HepG2 (cell line): ENCODE results near the gene RNF8. TPM values are rescaled to one million over a fixed set of nuclear protein-coding genes. Genes with fewer than 3 reads are reported as not detected.

Experiments
- ATAC-seq: fragments of 200-7000 bp; cut with Tn5 transposase; 3 replicates; pipeline ENCODE4 v1.9.1; 2020; ENCODE audit warnings: mild to moderate bottlenecking, moderate library complexity
- BruUV-seq: library from RNA; stranded (reverse); fragments of 400-500 nt; replicated peaks from 2 replicates; lab custom pipeline; 2021; lab: Mats Ljungman, UMichigan
- CTCF ChIA-PET: fragments of 300-600 bp; formaldehyde crosslinking; extraction: SDS; loops from one replicate; lab custom pipeline; 2021; ENCODE audit warnings: low total read pairs, inconsistent platforms, low intra/inter-chr PET ratio; lab: Yijun Ruan, JAX
- POLR2A ChIA-PET: fragments of 350-600 bp; sonication (Branson Sonifier 250); formaldehyde crosslinking; loops from one replicate; lab custom pipeline; 2020; ENCODE audit warnings: antibody characterized with exemption, inconsistent platforms; lab: Yijun Ruan, JAX
- DNase-seq: peaks from one replicate; pipeline ENCODE4 v3.0.0-alpha.2; 2015; ENCODE audit warnings: low spot score
- FAIRE-seq: peaks from 3 replicates; lab custom pipeline; 2011; peaks lifted over from hg19 to GRCh38; lab: Jason Lieb, UNC
- H2AFZ ChIP-seq: one replicate; pipeline ENCODE4 v1.6.1; 2011; ENCODE audit warnings: low read length, inconsistent platforms
- H3K27ac ChIP-seq: fragments of 300-600 bp; 3 replicates; pipeline ENCODE4 v1.8.0; 2011; ENCODE audit warnings: mixed run types, mild to moderate bottlenecking, mixed read lengths, low read length, inconsistent platforms; ENCODE audit not compliant: insufficient read depth; ENCODE audit errors: extremely low read length
- H3K27me3 ChIP-seq, 2 experiments: fragments of 200-600 bp in 1 of 2; 2 replicates in 1 of 2; 3 replicates in 1 of 2; pipeline versions ENCODE4 v1.6.0 to v1.8.0; 2011; ENCODE audit warnings: low read length in 2 of 2, mild to moderate bottlenecking in 2 of 2, moderate library complexity in 2 of 2, inconsistent platforms in 1 of 2; ENCODE audit not compliant: insufficient read depth in 2 of 2, control insufficient read depth in 1 of 2
- H3K36me3 ChIP-seq, 2 experiments: fragments of 200-600 bp in 1 of 2; replicated peaks in 1 of 2; 2 replicates in 1 of 2; 3 replicates in 1 of 2; pipeline versions ENCODE4 v1.5.1 to v1.8.0; 2011; ENCODE audit warnings: low read length in 2 of 2, inconsistent platforms in 1 of 2; ENCODE audit not compliant: insufficient read depth in 2 of 2, control insufficient read depth in 1 of 2
- H3K4me1 ChIP-seq: 2 replicates; pipeline ENCODE4 v1.5.1; 2012; ENCODE audit warnings: low read length, inconsistent platforms; ENCODE audit not compliant: insufficient read depth
- H3K4me2 ChIP-seq: 2 replicates; pipeline ENCODE4 v1.6.0; 2011; ENCODE audit warnings: low read depth, low read length, inconsistent platforms
- H3K4me3 ChIP-seq, 3 experiments: fragments of 200-600 bp in 1 of 3; sonication (generic), shearing (Covaris generic) in 1 of 3; replicated peaks in 1 of 3; 2 replicates each; pipeline ENCODE4 v1.5.1; 2011 to 2016; ENCODE audit warnings: low read length in 3 of 3, inconsistent platforms in 2 of 3, low read depth in 2 of 3, mild to moderate bottlenecking in 2 of 3, control low read depth in 1 of 3, mixed read lengths in 1 of 3; ENCODE audit not compliant: insufficient read depth in 1 of 3
- H3K79me2 ChIP-seq: one replicate; pipeline ENCODE4 v1.6.1; 2011; ENCODE audit warnings: low read length, inconsistent platforms; ENCODE audit not compliant: insufficient read depth
- H3K9ac ChIP-seq: 2 replicates; pipeline ENCODE4 v1.6.0; 2011; ENCODE audit warnings: mild to moderate bottlenecking, low read depth, low read length, inconsistent platforms; ENCODE audit not compliant: insufficient read depth
- H3K9me3 ChIP-seq: 2 replicates; pipeline ENCODE4 v1.5.1; 2012; ENCODE audit warnings: mild to moderate bottlenecking, low read length
- H4K20me1 ChIP-seq: 2 replicates; pipeline ENCODE4 v1.6.0; 2011; ENCODE audit warnings: inconsistent platforms, mild to moderate bottlenecking, low read length, moderate library complexity; ENCODE audit not compliant: insufficient read depth
- WGBS: methylation state at CpG from one replicate; pipeline ENCODE4 v1.1.6; 2017; ENCODE audit warnings: low lambda C conversion rate; 5-methylcytosine and 5-hydroxymethylcytosine counted together
- in situ Hi-C: cut with HindIII; loops from 2 replicates; pipeline ENCODE4 v1.10.0; 2017; ENCODE audit warnings: low pct_unique_long_range_greater_than_20kb; ENCODE audit not compliant: extremely low pct_ligation_motif_present
- intact Hi-C: fragments of 100-400 bp; cut with micrococcal nuclease; formaldehyde crosslinking; loops from one replicate; pipeline ENCODE4 v1.10.0; 2022; ENCODE audit not compliant: unreplicated experiment
- polyA plus RNA-seq, 8 experiments: library from polyadenylated mRNA; depleted of rRNA in 3 of 8; stranded (reverse) in 7 of 8; unstranded in 1 of 8; fragments of >200 nt; fragmentation: Illumina TruSeq in 4 of 8; extraction: Trizol in 4 of 8; gene quantifications; 2 replicates each; pipeline versions ENCODE4 v1.2.1 to v1.2.3, GENCODE V29; 2011 to 2016; ENCODE audit warnings: low read depth in 4 of 8, missing spikeins in 1 of 8, mixed read lengths in 1 of 8; ENCODE audit not compliant: insufficient read depth in 1 of 8
- total RNA-seq, 5 experiments: library from RNA; depleted of rRNA; stranded (reverse); fragments of >200 nt; fragmentation: Illumina TruSeq; extraction: Trizol; gene quantifications; 2 replicates each; pipeline ENCODE4 v1.2.3, GENCODE V29; 2016; ENCODE audit warnings: low read depth in 1 of 5
- TF ChIP-seq, protein P1 (sequence below): sonication (generic); formaldehyde crosslinking; IDR thresholded peaks from 2 replicates; pipeline ENCODE4 v1.4.0; 2020; ENCODE audit warnings: mild to moderate bottlenecking, missing genetic modification reagents
- TF ChIP-seq, protein P2 (sequence below): sonication (generic); formaldehyde crosslinking; IDR thresholded peaks from 2 replicates; pipeline ENCODE4 v1.8.1; 2022; ENCODE audit warnings: mild to moderate bottlenecking, missing genetic modification reagents
- TF ChIP-seq, protein P3 (sequence below): sonication (generic); formaldehyde crosslinking; IDR thresholded peaks from 2 replicates; pipeline ENCODE4 v1.4.0; 2020; ENCODE audit warnings: low read depth, mild to moderate bottlenecking, missing genetic modification reagents

The RNF8 gene
- total and polyA plus RNA-seq, 2 of the 13 experiments (the other 11 are each of a cell fraction or from before 2014, with no cell fraction given) = 21.8 to 47.6 TPM

DNA sequence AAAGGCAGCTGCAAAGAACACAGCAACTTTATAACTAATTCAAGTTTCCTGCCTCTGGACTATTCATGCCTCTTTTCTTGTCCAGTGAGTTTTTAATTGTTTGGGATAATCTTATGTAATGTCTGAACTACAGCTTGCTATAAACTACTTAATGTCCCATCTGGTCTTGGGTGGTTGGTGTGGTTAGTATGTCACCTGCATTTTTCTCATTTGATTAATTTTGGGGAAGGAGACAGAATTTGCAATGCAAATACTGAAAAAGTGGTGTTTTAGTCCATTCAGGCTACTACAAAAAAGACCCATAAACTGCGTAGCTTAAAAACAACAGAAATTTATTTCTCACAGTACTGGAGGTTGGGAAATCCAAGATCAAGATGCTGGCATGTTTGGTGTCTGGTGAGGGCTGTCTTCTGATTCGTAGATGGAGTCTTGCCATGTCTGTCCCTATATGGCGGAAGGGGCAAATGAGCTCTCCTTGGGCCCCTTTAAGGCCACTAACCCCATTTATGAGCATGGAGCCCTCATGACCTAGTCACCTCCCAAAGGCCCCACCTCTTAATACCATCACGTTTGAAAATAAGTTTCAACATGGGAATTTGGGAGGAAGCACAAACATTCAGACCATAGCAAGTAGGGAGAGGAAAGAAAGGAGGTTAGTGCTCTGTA lies 22.4 kb downstream of the RNF8 start:
- Histone ChIP-seq H3K27ac (no peak overlapping the region), H2AFZ (no peak overlapping the region), H3K79me2 (no peaks in the 10 kb centered on the region), H3K9ac (no peak overlapping the region), H3K27me3 (no peaks in the 10 kb centered on the region), H3K4me3 (no peak overlapping the region), H3K36me3 (peaks cover 11 to 61% of the 10 kb centered on the region in 2 experiments; a peak in 4 of 5 replicates), H3K9me3 (no peaks in the 10 kb centered on the region), H3K4me1 (no peaks in the 10 kb centered on the region), H3K4me2 (no peak overlapping the region), H4K20me1 (no peaks in the 10 kb centered on the region)
- TF ChIP-seq, protein P1, sequence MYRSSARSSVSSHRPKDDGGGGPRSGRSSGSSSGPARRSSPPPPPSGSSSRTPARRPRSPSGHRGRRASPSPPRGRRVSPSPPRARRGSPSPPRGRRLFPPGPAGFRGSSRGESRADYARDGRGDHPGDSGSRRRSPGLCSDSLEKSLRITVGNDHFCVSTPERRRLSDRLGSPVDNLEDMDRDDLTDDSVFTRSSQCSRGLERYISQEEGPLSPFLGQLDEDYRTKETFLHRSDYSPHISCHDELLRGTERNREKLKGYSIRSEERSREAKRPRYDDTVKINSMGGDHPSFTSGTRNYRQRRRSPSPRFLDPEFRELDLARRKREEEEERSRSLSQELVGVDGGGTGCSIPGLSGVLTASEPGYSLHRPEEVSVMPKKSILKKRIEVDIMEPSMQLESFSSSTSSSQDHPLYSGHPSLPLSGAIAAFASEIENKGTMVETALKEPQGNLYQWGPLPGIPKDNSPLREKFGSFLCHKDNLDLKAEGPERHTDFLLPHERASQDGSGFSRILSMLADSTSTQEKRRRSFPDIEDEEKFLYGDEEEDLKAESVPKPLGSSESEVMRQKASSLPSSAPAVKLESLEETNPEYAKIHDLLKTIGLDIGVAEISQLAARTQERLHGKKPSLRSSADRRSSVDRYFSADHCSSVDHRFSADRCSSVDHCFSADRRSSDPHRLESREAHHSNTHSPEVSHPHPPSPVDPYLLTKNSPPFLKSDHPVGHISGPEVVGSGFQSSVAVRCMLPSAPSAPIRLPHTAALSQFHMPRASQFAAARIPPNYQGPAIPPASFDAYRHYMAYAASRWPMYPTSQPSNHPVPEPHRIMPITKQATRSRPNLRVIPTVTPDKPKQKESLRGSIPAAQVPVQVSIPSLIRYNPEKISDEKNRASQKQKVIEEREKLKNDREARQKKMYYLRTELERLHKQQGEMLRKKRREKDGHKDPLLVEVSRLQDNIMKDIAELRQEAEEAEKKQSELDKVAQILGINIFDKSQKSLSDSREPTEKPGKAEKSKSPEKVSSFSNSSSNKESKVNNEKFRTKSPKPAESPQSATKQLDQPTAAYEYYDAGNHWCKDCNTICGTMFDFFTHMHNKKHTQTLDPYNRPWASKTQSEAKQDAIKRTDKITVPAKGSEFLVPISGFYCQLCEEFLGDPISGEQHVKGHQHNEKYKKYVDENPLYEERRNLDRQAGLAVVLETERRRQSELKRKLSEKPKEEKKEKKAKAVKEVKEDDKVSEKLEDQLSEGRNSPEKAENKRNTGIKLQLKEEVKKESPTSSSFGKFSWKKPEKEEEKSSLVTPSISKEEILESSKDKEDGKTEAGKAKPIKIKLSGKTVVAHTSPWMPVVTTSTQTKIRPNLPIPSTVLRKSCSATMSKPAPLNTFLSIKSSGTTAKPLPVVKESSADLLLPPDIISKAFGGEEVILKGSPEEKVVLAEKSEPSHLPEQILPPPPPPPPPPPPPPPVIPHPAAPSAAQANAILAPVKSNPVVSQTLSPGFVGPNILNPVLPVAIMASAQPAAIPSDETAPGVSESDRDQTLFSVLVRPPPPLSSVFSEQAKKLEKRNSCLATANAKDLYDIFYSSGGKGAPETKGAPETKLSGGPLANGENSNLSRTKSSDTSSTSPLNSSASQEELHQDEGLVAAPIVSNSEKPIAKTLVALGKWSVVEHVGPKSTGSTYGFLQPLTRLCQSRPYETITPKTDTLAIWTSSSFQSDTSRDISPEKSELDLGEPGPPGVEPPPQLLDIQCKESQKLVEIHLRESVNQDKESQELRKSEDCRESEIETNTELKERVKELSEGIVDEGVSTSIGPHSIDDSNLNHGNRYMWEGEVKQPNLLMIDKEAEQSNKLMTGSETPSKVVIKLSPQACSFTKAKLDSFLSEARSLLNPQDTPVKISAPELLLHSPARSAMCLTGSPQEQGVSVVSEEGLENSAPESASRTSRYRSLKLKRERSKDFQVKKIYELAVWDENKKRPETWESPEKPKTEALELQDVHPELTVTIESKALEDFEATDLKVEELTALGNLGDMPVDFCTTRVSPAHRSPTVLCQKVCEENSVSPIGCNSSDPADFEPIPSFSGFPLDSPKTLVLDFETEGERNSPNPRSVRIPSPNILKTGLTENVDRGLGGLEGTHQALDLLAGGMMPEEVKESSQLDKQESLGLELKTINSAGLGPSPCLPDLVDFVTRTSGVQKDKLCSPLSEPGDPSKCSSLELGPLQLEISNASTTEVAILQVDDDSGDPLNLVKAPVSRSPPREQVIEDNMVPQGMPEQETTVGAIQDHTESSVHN (CRISPR knock-in tag) = no peak
- TF ChIP-seq, protein P2, sequence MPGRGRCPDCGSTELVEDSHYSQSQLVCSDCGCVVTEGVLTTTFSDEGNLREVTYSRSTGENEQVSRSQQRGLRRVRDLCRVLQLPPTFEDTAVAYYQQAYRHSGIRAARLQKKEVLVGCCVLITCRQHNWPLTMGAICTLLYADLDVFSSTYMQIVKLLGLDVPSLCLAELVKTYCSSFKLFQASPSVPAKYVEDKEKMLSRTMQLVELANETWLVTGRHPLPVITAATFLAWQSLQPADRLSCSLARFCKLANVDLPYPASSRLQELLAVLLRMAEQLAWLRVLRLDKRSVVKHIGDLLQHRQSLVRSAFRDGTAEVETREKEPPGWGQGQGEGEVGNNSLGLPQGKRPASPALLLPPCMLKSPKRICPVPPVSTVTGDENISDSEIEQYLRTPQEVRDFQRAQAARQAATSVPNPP (CRISPR knock-in tag) = no peak
- TF ChIP-seq, protein P3, sequence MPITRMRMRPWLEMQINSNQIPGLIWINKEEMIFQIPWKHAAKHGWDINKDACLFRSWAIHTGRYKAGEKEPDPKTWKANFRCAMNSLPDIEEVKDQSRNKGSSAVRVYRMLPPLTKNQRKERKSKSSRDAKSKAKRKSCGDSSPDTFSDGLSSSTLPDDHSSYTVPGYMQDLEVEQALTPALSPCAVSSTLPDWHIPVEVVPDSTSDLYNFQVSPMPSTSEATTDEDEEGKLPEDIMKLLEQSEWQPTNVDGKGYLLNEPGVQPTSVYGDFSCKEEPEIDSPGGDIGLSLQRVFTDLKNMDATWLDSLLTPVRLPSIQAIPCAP (CRISPR knock-in tag) = no peak
- CTCF ChIA-PET = no interaction called here
- intact Hi-C loops (loop anchor here (10.0 kb wide), 1 partner anchor 189 kb away; no protein-coding TSS in a partner anchor), in situ Hi-C loops (no loop called here)
- ATAC-seq (no peak), FAIRE-seq (no peak), DNase-seq (no peak)
- WGBS = 87% methylated on average over 4 of the region's 4 CpGs
- no TSS peak for BruUV-seq
- POLR2A ChIA-PET = no interaction called here
